DND-41 (cell line): Measurements from ENCODE around the gene LCMT2.

ENCODE experiments used
- ATAC-seq: fragments of 200-7000 bp; cut with Tn5 transposase; 3 replicates; pipeline ENCODE4 v1.9.1; 2021; ENCODE audit warnings: low read depth; ENCODE audit not compliant: insufficient read depth
- DNase-seq: peaks from one replicate; pipeline ENCODE4 v3.0.0-alpha.2; 2020
- H2AFZ ChIP-seq: 2 replicates; pipeline ENCODE4 v1.6.0; 2012; ENCODE audit warnings: low read depth, low read length
- H3K27ac ChIP-seq: 2 replicates; pipeline ENCODE4 v1.5.1; 2012; ENCODE audit warnings: low read length, inconsistent platforms
- H3K27me3 ChIP-seq: fragments of 200-600 bp; sonication (generic); 2 replicates; pipeline ENCODE4 v1.6.0; 2012; ENCODE audit warnings: low read length, mild to moderate bottlenecking, inconsistent platforms; ENCODE audit not compliant: insufficient read depth, poor library complexity
- H3K36me3 ChIP-seq: 2 replicates; pipeline ENCODE4 v1.5.1; 2012; ENCODE audit warnings: low read length, inconsistent platforms; ENCODE audit not compliant: insufficient read depth
- H3K4me1 ChIP-seq: 2 replicates; pipeline ENCODE4 v1.5.1; 2012; ENCODE audit warnings: mild to moderate bottlenecking, low read length; ENCODE audit not compliant: insufficient read depth
- H3K4me2 ChIP-seq: 2 replicates; pipeline ENCODE4 v1.6.0; 2012; ENCODE audit warnings: mild to moderate bottlenecking, moderate library complexity, low read length, inconsistent platforms; ENCODE audit not compliant: insufficient read depth
- H3K4me3 ChIP-seq, 2 experiments: fragments of 200-600 bp in 1 of 2; shearing (Covaris generic) in 1 of 2; 2 replicates each; pipeline ENCODE4 v1.5.1; 2012 to 2016; ENCODE audit warnings: inconsistent platforms in 2 of 2, low read length in 2 of 2, mild to moderate bottlenecking in 2 of 2, low read depth in 1 of 2, moderate library complexity in 1 of 2
- H3K79me2 ChIP-seq: 2 replicates; pipeline ENCODE4 v1.6.0; 2012; ENCODE audit warnings: low read length, inconsistent platforms; ENCODE audit not compliant: insufficient read depth
- H3K9ac ChIP-seq: 2 replicates; pipeline ENCODE4 v1.6.0; 2012; ENCODE audit warnings: low read depth, mild to moderate bottlenecking, inconsistent platforms, low read length, moderate library complexity
- H3K9me3 ChIP-seq: 2 replicates; pipeline ENCODE4 v1.5.1; 2012; ENCODE audit warnings: low read length, moderate library complexity, mild to moderate bottlenecking, inconsistent platforms; ENCODE audit not compliant: insufficient read depth, severe bottlenecking
- H4K20me1 ChIP-seq: 2 replicates; pipeline ENCODE4 v1.6.0; 2012; ENCODE audit warnings: low read length; ENCODE audit not compliant: insufficient read depth
- EZH2 ChIP-seq: IDR thresholded peaks from 3 replicates; pipeline ENCODE4 v1.6.1; 2012; ENCODE audit warnings: borderline replicate concordance, low read depth, mild to moderate bottlenecking, moderate library complexity, low read length, inconsistent platforms; ENCODE audit not compliant: severe bottlenecking
- TF ChIP-seq, protein P1 (sequence below): IDR thresholded peaks from 2 replicates; pipeline ENCODE4 v1.5.1; 2012; ENCODE audit warnings: borderline replicate concordance, low read length, moderate library complexity, mild to moderate bottlenecking; ENCODE audit not compliant: poor library complexity, severe bottlenecking; ENCODE audit errors: extremely low read depth

The LCMT2 gene

DNA sequence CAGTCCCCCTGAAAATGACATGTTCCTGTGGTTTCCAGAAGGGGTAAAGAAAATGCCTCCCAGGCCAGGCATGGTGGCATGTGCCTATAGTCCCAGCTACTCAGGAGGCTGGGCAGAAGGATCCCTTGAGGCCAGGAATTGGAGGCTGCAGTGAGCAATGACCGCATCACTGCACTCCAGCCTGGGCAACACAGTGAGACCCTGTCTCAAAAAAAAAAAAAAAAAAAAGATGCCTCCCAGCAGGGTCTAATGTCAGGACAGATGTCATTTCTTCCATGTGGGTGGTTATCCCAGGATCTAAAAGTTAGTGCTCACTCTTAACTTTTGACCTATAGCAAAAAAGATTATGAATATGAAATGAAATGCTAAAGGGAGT is 13.4 kb downstream of the LCMT2 start:
- Histone ChIP-seq H3K4me3 (no peak overlapping the region), H3K36me3 (no peaks in the 10 kb centered on the region), H4K20me1 (no peaks in the 10 kb centered on the region), H3K9me3 (no peaks in the 10 kb centered on the region), H3K4me1 (no peaks in the 10 kb centered on the region), H3K27me3 (no peaks in the 10 kb centered on the region), H3K79me2 (no peaks in the 10 kb centered on the region), H3K4me2 (no peak overlapping the region), H3K9ac (no peak overlapping the region), H3K27ac (no peak overlapping the region), H2AFZ (no peak overlapping the region)
- DNase-seq = no peak
- no peak for TF ChIP-seq EZH2
- TF ChIP-seq, protein P1, sequence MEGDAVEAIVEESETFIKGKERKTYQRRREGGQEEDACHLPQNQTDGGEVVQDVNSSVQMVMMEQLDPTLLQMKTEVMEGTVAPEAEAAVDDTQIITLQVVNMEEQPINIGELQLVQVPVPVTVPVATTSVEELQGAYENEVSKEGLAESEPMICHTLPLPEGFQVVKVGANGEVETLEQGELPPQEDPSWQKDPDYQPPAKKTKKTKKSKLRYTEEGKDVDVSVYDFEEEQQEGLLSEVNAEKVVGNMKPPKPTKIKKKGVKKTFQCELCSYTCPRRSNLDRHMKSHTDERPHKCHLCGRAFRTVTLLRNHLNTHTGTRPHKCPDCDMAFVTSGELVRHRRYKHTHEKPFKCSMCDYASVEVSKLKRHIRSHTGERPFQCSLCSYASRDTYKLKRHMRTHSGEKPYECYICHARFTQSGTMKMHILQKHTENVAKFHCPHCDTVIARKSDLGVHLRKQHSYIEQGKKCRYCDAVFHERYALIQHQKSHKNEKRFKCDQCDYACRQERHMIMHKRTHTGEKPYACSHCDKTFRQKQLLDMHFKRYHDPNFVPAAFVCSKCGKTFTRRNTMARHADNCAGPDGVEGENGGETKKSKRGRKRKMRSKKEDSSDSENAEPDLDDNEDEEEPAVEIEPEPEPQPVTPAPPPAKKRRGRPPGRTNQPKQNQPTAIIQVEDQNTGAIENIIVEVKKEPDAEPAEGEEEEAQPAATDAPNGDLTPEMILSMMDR = no peak
- no peak for ATAC-seq

DNA sequence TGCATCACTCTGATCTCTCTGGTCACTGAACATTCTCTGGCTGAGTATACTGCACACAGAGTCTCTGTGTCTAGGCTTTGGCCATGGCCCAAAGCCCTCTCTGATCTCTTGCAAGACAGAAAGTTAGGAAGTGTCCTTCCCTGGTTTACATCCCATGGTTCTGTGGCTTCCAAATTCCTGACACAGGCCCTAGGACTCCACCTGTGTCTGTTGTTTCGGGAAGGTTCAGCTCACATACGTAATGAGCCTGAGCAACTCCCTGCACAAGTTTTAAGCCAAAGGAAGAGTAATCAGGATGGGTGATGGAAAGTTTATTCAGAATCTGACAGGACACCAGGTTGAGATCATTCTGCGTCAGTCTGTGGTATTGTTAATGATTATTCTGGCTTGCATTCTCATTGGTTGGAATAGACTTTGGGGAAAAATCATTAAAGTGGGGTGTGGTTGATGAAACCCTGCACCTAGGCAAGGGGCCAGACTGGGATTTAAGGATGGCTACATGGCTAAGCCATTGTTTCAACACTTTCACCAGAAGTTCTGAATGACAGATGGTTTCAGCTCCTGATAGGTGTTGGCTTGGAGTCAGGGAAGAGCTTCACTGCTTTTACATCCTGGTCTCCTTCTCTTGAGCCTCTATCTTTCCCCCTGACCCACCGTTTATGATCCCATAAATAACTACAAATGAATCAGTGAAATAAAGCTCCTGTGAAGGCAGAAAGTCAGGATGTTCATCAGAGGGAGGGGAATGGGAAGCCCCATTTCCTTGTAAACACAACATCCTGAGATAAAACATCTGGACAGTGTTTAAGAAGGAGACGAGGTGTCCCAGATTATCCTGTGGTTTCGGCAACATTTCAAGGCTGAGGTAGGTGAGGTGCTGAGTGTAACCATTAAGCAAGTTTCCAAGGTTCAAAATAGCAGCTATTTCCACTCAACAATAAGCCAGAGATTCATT is 14.1 kb downstream of the LCMT2 start:
- H2AFZ ChIP-seq = no peak overlapping the region

DNA sequence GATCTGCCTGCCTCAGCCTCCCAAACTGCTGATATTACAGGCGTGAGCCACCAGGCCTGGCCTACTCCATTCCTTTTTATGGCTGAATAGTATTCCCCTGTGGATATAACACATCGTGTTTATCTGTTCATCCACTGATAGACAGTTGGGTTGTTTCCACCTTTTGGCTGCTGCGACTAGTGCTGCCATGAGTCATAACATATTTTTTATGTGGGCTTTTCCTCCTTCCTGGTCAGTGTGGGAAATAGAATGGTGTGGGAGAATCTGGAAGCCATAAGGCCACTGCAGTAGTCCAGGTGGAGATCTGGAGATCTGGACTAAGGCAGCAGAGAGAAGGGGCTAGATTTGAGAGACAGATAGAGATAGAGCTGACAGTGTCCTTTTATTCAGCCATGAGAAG is 16.2 kb downstream of the LCMT2 start:
- H3K4me3 ChIP-seq = no peak overlapping the region
- no peaks in the 10 kb centered on the region for H3K4me1 ChIP-seq
- H3K27ac ChIP-seq = no peak overlapping the region
- H3K79me2 ChIP-seq = no peaks in the 10 kb centered on the region
- no peaks in the 10 kb centered on the region for H3K36me3 ChIP-seq
- H4K20me1 ChIP-seq = no peaks in the 10 kb centered on the region
- TF ChIP-seq, protein P1 = no peak
- TF ChIP-seq EZH2 = no peak
- no peaks in the 10 kb centered on the region for H3K27me3 ChIP-seq
- no peaks in the 10 kb centered on the region for H3K9me3 ChIP-seq
- no peak overlapping the region for H3K4me2 ChIP-seq
- ATAC-seq = no peak
- no peak overlapping the region for H2AFZ ChIP-seq
- no peak overlapping the region for H3K9ac ChIP-seq
- DNase-seq = no peak

More for the DNA sequence above, 14.1 kb downstream of the LCMT2 start:
- Histone ChIP-seq H3K79me2 (no peaks in the 10 kb centered on the region), H3K9me3 (no peaks in the 10 kb centered on the region), H3K4me1 (no peaks in the 10 kb centered on the region), H3K27ac (no peak overlapping the region), H4K20me1 (no peaks in the 10 kb centered on the region), H3K36me3 (no peaks in the 10 kb centered on the region), H3K4me3 (no peak overlapping the region), H3K4me2 (no peak overlapping the region), H3K9ac (no peak overlapping the region), H3K27me3 (no peaks in the 10 kb centered on the region)
- TF ChIP-seq, protein P1 = no peak
- TF ChIP-seq EZH2 = no peak
- DNase-seq = no peak
- ATAC-seq = no peak
